Panc1 (cell line): ENCODE measurements around the gene CDK6.

ENCODE experiments used
- CTCF ChIP-seq: fragments of 450-650 bp; IDR thresholded peaks from 2 replicates; pipeline ENCODE4 v1.5.1; 2017; ENCODE audit warnings: mild to moderate bottlenecking
- POLR2AphosphoS5 ChIP-seq: IDR thresholded peaks from 2 replicates; pipeline ENCODE4 v1.6.1; 2012; ENCODE audit warnings: mild to moderate bottlenecking, low read depth, low read length, moderate library complexity
- REST ChIP-seq, 2 experiments: IDR thresholded peaks; 2 replicates each; pipeline ENCODE4 v1.6.1; 2011 to 2012; ENCODE audit warnings: low read depth in 2 of 2, control low read depth in 1 of 2, low read length in 1 of 2, mild to moderate bottlenecking in 1 of 2, moderate library complexity in 1 of 2; ENCODE audit not compliant: insufficient read depth in 1 of 2
- TCF7L2 ChIP-seq: IDR thresholded peaks from 2 replicates; pipeline ENCODE4 v1.6.1; 2011; ENCODE audit warnings: mild to moderate bottlenecking, low read depth, low read length, inconsistent platforms

- TF ChIP-seq CTCF, result no peak
- TF ChIP-seq POLR2AphosphoS5, result no peak
- TF ChIP-seq REST (IDR thresholded peaks at IDR 0.05; ENCODE audit: insufficient read depth in 1 of 2, low read depth in 2 of 2, low read length in 1 of 2), result no peak
- TF ChIP-seq TCF7L2, result no peak
Observed at GRCh38 chr7:92606985-92607384, 229.4 kb downstream of the CDK6 start.
